Colonic mucosa (tissue), 4 donors: ENCODE data around the gene MCAM. TPM values are rescaled to one million over a fixed set of nuclear protein-coding genes. Genes with fewer than 3 reads are reported as not detected.

Experiments
- DNase-seq: peaks from one replicate; pipeline ENCODE4 v3.0.0-alpha.2; 2020
- H3K27ac ChIP-seq: fragments of 200-600 bp; one replicate; pipeline ENCODE4 v1.8.0; 2021
- H3K27me3 ChIP-seq: fragments of 200-600 bp; one replicate; pipeline ENCODE4 v1.8.0; 2021
- H3K36me3 ChIP-seq: fragments of 200-600 bp; one replicate; pipeline ENCODE4 v1.8.0; 2021
- H3K4me1 ChIP-seq: fragments of 200-600 bp; one replicate; pipeline ENCODE4 v1.8.0; 2021; ENCODE audit warnings: mild to moderate bottlenecking
- H3K4me3 ChIP-seq: fragments of 200-600 bp; one replicate; pipeline ENCODE4 v1.8.0; 2021
- H3K9ac ChIP-seq, 2 donors: one replicate each; pipeline ENCODE4 v1.7.0; 2013; ENCODE audit warnings: control low read depth in 2 of 2, low read depth in 2 of 2, low read length in 2 of 2
- H3K9me3 ChIP-seq: fragments of 200-600 bp; one replicate; pipeline ENCODE4 v1.8.0; 2021
- intact Hi-C: fragments of 100-400 bp; cut with DNase I; formaldehyde crosslinking; loops from one replicate; pipeline ENCODE4 v1.14.1; 2022
- total RNA-seq, 2 donors: library from RNA; stranded (reverse); fragmentation: NEBNext Ultra II Directional in 1 of 2; extraction: Animal tissue kit (Norgen Biotek cat#: 25700) in 1 of 2; gene quantifications; one replicate each; pipeline ENCODE4 v1.2.1, GENCODE V29; 2021
- TF ChIP-seq, protein P1 (sequence below): fragments of 200-600 bp; IDR thresholded peaks from one replicate; pipeline ENCODE4 v1.8.0; 2022; ENCODE audit warnings: antibody characterized with exemption, mild to moderate bottlenecking
- donor health status: healthy.
- donor health status: DM: no; HTN: no; CAD: no.
- donor health status: DM: no; HTN: no; CAD: no.

MCAM gene
- total RNA-seq, 2 donors from 2014 or later, result 5.4 to 36.9 TPM

DNA sequence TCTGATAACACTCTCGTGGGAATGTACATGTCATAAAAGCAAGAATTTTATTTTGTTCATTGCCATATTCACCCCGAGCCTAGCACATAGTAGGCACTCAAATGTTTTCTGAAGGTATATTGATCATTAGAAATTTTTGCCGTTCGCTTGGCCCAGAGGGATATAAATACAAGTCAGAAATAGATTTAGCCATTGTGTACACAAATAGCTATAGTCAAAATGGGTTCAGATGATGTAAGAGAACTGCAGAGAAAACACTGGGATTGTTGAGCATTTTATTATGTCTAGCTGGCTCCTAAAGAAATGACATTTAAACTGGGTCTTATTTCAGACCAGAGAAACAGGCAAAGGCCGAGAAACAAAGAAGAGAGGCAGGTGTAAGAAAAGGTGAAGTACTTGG lies 49.3 kb downstream of the MCAM start:
- Histone ChIP-seq H3K36me3 (no peaks in the 10 kb centered on the region), H3K9me3 (no peaks in the 10 kb centered on the region), H3K27ac (no peak overlapping the region), H3K4me1 (no peaks in the 10 kb centered on the region), H3K4me3 (no peak overlapping the region), H3K9ac (no peak overlapping the region), H3K27me3 (no peaks in the 10 kb centered on the region)
- no peak for DNase-seq
- intact Hi-C loops, result no loop called here
- TF ChIP-seq, protein P1, sequence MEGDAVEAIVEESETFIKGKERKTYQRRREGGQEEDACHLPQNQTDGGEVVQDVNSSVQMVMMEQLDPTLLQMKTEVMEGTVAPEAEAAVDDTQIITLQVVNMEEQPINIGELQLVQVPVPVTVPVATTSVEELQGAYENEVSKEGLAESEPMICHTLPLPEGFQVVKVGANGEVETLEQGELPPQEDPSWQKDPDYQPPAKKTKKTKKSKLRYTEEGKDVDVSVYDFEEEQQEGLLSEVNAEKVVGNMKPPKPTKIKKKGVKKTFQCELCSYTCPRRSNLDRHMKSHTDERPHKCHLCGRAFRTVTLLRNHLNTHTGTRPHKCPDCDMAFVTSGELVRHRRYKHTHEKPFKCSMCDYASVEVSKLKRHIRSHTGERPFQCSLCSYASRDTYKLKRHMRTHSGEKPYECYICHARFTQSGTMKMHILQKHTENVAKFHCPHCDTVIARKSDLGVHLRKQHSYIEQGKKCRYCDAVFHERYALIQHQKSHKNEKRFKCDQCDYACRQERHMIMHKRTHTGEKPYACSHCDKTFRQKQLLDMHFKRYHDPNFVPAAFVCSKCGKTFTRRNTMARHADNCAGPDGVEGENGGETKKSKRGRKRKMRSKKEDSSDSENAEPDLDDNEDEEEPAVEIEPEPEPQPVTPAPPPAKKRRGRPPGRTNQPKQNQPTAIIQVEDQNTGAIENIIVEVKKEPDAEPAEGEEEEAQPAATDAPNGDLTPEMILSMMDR, result no peak

DNA sequence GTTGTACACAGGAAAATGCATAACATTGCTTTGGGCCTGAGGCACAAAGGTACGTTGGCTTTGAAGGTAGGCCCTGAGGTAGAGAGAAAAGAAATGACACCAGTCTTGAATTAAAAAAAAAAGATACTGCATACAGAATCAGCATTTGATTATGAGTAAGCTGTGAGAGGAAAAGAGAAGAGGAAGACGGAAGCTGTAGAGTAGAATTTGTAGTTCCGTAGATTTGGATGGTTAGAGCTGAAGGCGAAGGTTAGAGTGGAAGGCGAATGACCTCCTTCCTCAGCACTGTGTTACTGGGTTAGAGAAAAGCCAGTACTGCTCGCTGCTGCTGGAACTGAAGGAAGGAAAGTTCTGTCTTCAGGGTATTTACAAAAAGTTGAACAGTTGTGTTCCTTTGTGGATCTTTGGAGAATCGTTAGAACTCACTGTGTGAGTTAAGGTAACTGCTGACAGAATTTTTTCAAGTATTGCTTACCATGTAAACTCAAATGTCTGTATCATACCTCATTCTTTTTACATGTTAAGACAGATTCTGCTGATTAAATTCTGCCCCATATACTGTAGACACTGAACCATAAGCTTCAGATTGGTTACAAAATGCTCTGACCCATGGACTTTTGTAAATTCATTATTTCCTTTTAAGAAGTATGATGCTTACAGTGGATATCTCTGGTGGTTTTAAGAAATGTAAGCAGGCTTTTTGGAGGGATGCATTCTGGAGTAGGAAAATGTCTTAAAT lies 50.2 kb downstream of the MCAM start:
- no peaks in the 10 kb centered on the region for H3K9me3 ChIP-seq
- intact Hi-C loops, result no loop called here

DNA sequence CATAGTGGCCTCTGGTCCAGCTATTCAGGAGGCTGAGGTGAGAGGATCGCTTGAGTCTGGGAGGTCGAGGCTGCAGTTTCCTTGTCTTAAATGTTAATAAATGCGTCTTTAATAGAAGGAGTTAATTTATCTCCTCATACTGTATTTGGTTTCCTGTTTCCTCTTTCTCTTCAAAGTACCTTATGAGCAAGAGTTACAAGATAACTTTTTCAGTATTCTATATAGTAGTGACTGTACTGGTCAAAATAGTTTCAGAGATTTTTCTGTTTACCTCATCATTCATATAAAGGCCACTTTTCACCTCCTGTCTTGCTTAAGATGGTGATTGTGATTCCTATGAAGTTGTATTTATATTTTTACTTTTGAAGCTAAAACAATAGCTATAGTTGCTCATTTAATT lies 50.9 kb downstream of the MCAM start:
- DNase-seq, result no peak
- Histone ChIP-seq H3K9me3 (no peaks in the 10 kb centered on the region), H3K4me3 (no peak overlapping the region), H3K27me3 (no peaks in the 10 kb centered on the region), H3K36me3 (no peaks in the 10 kb centered on the region), H3K27ac (no peak overlapping the region), H3K9ac (no peak overlapping the region), H3K4me1 (no peaks in the 10 kb centered on the region)
- intact Hi-C loops, result no loop called here
- TF ChIP-seq, protein P1, result no peak

More for the DNA sequence above, 50.2 kb downstream of the MCAM start:
- H3K27ac ChIP-seq, result no peak overlapping the region
- TF ChIP-seq, protein P1, result no peak
- DNase-seq, result no peak
- H3K27me3 ChIP-seq, result no peaks in the 10 kb centered on the region
- H3K4me3 ChIP-seq, result no peak overlapping the region
- no peak overlapping the region for H3K9ac ChIP-seq
- no peaks in the 10 kb centered on the region for H3K36me3 ChIP-seq
- H3K4me1 ChIP-seq, result no peaks in the 10 kb centered on the region

DNA sequence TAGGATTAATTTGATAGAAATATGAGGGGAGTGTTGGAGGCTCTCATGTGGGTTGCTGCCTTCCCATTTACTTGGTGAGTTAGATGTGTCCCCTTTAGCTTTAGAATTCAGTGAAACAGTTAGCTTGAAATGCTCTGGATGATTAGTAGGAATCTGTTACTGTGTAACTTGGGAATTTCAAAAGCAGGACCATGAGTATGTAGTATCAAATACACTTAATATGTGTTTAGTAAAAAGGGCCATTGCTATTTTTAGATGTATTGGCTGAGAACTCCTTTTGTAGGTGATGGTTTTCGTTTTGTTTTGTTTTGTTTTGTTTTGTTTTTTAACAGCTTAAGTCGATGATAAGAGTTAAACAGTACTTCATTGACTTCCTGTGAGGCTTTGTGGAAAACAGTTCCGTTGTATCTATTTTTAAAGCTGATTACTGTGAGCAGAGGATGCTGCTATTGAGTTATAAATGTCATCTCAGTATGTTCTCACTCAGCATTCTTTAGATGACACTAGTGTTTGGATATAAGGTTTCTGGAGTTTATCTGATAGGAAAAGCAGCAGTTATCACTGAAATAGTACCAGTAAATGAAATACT lies 53.5 kb downstream of the MCAM start:
- H3K9me3 ChIP-seq, result no peaks in the 10 kb centered on the region
- H3K27me3 ChIP-seq, result no peaks in the 10 kb centered on the region
- H3K9ac ChIP-seq, result no peak overlapping the region
- no peaks in the 10 kb centered on the region for H3K36me3 ChIP-seq
- intact Hi-C loops, result no loop called here
- no peak overlapping the region for H3K4me3 ChIP-seq
- TF ChIP-seq, protein P1, result no peak
- no peaks in the 10 kb centered on the region for H3K4me1 ChIP-seq
- DNase-seq, result no peak
- H3K27ac ChIP-seq, result peak overlapping the region; percentile 17

DNA sequence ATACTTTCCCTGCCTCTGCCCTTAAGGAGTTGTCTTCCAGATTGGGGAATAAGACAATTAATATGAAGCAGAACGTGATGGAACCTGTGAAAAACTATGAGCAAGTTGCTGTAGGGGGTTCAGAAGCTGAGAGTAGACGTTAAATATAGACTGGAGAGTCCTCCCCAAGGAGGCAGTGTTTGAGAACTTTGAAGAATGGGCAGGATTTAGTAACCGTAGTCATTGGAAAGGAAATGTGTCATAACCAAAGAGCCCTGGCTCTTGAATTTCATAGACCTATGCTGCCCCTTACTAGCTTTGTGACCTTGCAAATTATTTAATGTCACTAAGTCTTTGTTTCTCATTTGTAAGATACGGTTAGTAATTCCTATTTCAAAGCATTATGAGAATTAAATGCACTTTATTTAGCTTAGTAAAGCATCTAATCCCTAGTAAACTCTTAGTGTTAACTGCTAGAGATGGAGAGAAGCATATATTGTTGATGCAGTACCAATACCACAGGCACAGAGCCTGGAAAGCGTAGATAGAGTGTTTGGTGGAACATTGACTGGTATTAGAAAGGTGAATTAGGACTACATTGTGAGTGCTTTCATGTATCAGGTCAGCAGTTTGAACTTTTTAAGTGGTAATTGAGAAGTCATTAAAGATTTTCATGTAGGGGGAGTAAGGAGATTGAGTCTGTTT lies 54.1 kb downstream of the MCAM start:
- no peaks in the 10 kb centered on the region for H3K36me3 ChIP-seq
- H3K4me3 ChIP-seq, result no peak overlapping the region
- no peaks in the 10 kb centered on the region for H3K4me1 ChIP-seq
- no peak for DNase-seq
- H3K27me3 ChIP-seq, result no peaks in the 10 kb centered on the region
- no peaks in the 10 kb centered on the region for H3K9me3 ChIP-seq
- intact Hi-C loops, result no loop called here
- H3K9ac ChIP-seq, result no peak overlapping the region
- H3K27ac ChIP-seq, result peak overlapping the region; percentile 17
- TF ChIP-seq, protein P1, result no peak
